Bronchial epithelial cell (primary cell): ENCODE data around the gene ANP32B. TPM values are rescaled to one million over a fixed set of nuclear protein-coding genes. Genes with fewer than 3 reads are reported as not detected.
"Not testable (repeated sequence)": the region's sequence is repeated elsewhere in the genome, so short reads cannot be mapped to it uniquely, and the experiment has no call there.

Experiments used
- DNase-seq: peaks from one replicate; pipeline ENCODE4 v3.0.0-alpha.2; 2010; ENCODE audit warnings: low read depth
- FAIRE-seq: peaks from 2 replicates; lab custom pipeline; 2011; peaks lifted over from hg19 to GRCh38; lab: Jason Lieb, UNC
- H3K27me3 ChIP-seq: 2 replicates; pipeline ENCODE4 v1.5.1; 2011; ENCODE audit warnings: low read length; ENCODE audit not compliant: control insufficient read depth, insufficient read depth
- H3K36me3 ChIP-seq: 2 replicates; pipeline ENCODE4 v1.5.1; 2011; ENCODE audit warnings: low read length; ENCODE audit not compliant: control insufficient read depth, insufficient read depth
- H3K4me3 ChIP-seq: 2 replicates; pipeline ENCODE4 v1.5.1; 2011; ENCODE audit warnings: mild to moderate bottlenecking, low read depth, low read length, control low read depth
- CTCF ChIP-seq: IDR thresholded peaks from 2 replicates; pipeline ENCODE4 v1.5.1; 2011; ENCODE audit warnings: mild to moderate bottlenecking, moderate library complexity, low read length, control low read depth, inconsistent platforms; ENCODE audit not compliant: insufficient read depth, severe bottlenecking
- total RNA-seq: library from RNA; depleted of rRNA; stranded (reverse); fragments of >200 nt; gene quantifications from 2 replicates; pipeline ENCODE4 v1.2.1, GENCODE V29; 2014

Gene ANP32B
- total RNA-seq, 1 donor from 2014 or later: 7.1 TPM

GRCh38 chr9:97994703-97995102 lies 11.6 kb downstream of the ANP32B start:
- no peak for DNase-seq
- Histone ChIP-seq H3K27me3 (no peaks in the 10 kb centered on the region), H3K4me3 (no peak overlapping the region), H3K36me3 (peaks cover 12% of the 10 kb centered on the region)
- TF ChIP-seq CTCF: no peak
- FAIRE-seq: no peak

DNA sequence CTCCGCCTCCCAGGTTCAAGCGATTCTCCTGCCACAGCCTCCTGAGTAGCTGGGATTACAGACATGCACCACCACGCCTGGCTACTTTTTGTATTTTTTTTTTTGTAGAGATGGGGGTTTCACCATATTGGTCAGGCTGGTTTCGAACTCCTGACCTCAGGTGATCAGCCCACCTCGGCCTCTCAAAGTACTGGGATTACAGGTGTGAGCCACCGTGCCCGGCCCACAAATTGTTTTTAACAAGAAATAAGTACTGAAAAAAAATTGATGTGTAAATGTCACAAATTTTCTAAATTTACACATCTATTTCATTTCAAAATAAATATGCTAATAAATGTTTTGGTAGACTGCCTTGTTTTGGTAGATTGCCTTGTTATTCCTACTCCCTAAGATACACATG lies 13.5 kb downstream of the ANP32B start:
- H3K4me3 ChIP-seq, H3K27me3 ChIP-seq, DNase-seq, FAIRE-seq: not testable (repeated sequence)
- peaks cover 14% of the 10 kb centered on the region for H3K36me3 ChIP-seq

DNA sequence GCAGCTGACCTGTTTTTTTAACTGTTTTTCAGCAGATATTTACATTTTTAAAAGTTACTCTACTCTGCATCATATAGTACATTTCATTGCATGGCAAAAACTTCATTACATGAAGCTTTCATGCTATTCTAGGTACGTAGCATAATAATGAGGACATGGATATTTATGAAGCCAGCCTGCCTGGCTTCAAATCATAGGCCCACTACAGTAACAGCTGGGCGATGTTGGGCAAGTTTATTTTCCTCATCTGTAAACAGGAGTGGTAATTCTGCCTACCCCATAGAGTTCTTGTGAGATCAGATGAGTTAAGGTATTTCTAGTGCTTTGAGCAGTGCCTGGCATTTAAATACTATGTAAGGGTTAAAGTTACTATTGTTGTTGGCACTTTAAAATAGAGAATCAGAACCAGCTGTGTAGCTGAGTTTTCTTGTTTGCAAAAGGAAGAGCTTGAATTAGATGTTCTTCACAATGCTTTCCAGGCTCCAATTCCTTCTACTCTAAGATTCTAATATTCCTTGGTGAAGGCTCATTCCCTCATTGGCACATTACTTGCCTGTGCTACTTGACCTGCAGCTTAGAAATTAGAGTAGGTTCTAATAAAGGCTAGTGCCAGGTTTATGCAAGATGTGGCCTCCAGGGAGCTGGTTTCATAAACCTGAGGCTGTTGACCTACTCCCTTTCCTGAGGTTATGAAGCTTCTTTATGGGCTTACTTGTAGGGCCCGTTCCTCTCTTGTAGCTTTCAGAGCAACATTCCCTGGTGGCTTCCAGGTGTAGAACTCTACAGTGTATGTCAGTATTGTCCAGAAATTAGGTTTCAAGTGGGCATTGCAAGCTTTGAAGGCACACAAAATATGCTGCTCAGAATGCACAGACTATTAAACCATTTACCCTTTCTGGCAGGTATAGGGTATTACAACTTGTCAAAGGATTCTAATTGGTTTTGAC lies 14.5 kb downstream of the ANP32B start:
- FAIRE-seq (no peak), DNase-seq (no peak)
- no peak for TF ChIP-seq CTCF
- Histone ChIP-seq H3K27me3 (no peaks in the 10 kb centered on the region), H3K36me3 (peaks cover 18% of the 10 kb centered on the region), H3K4me3 (no peak overlapping the region)

GRCh38 chr9:98002808-98003207 lies 19.7 kb downstream of the ANP32B start:
- FAIRE-seq (no peak), DNase-seq (no peak)
- no peak for TF ChIP-seq CTCF
- H3K4me3 ChIP-seq: no peak overlapping the region
- H3K27me3 ChIP-seq: no peaks in the 10 kb centered on the region
- H3K36me3 ChIP-seq: peaks cover 34% of the 10 kb centered on the region

DNA sequence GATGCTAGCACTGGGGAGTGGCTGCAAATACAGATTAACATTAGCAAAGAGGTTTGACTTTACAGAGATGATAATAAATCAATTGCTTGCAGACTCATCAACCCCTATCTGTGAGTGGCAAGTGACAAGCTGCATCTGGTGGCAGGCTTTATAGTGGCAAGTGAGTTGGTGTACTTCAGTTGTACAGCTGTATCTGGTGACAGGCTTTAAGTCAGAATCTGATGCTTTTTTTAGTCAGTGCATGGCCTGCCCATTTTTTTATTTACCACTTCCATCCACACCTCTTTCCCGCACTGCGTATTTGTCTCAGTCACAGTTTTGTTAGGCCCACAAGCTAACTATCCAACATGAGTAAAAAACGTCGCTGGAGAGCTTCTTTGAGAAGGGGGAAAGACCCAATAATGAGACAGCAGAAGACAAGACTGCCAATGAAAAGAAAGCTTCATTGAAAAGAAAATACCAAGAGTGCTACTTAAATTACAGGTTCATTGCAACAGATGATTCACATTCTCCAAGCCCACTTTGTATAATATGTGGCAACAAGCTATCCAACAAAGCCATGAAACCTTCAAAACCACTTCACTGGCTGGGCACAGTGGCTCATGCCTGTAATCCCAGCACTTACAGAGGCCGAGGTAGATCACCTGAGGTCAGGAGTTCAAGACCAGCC lies 23.1 kb downstream of the ANP32B start:
- no peak overlapping the region for H3K4me3 ChIP-seq
- DNase-seq: no peak
- FAIRE-seq: no peak
- TF ChIP-seq CTCF: no peak
- H3K27me3 ChIP-seq: no peaks in the 10 kb centered on the region
- H3K36me3 ChIP-seq: peaks cover 40% of the 10 kb centered on the region

- TF ChIP-seq CTCF: no peak
- peaks cover 36% of the 10 kb centered on the region for H3K36me3 ChIP-seq
- no peak for FAIRE-seq
- no peak overlapping the region for H3K4me3 ChIP-seq
- peak; percentile 38 for DNase-seq
- H3K27me3 ChIP-seq: no peaks in the 10 kb centered on the region
Measured at GRCh38 chr9:98007251-98007928, 24.2 kb downstream of the ANP32B start.
